H1 (cell line): Measurements from ENCODE around the gene ATP11A. TPM values are rescaled to one million over a fixed set of nuclear protein-coding genes. Genes with fewer than 3 reads are reported as not detected.

Source experiments
- CTCF ChIA-PET: fragments of 300-600 bp; sonication (Branson Sonifier 250); formaldehyde crosslinking; loops from one replicate; lab custom pipeline; 2021; ENCODE audit not compliant: partially characterized antibody; lab: Charles Lee
- POLR2A ChIA-PET: fragments of 300-600 bp; sonication (Branson Sonifier 250); formaldehyde crosslinking; loops from one replicate; lab custom pipeline; 2021; ENCODE audit warnings: inconsistent platforms; ENCODE audit not compliant: partially characterized antibody; lab: Charles Lee
- DNase-seq, 2 experiments: peaks; one replicate each; pipeline versions ENCODE4 v3.0.0 to v3.0.0-alpha.2; 2010 to 2022; ENCODE audit warnings: low spot score in 2 of 2, low read depth in 1 of 2, mixed read lengths in 1 of 2
- FAIRE-seq: peaks from 2 replicates; lab custom pipeline; 2011; peaks lifted over from hg19 to GRCh38; lab: Jason Lieb, UNC
- H2AFZ ChIP-seq: 2 replicates; pipeline ENCODE4 v1.8.1; 2012; ENCODE audit warnings: low read length, inconsistent platforms
- H2AK5ac ChIP-seq: 2 replicates; pipeline ENCODE4 v1.6.1; 2013; ENCODE audit warnings: low read depth, low read length
- H2BK120ac ChIP-seq: replicated peaks from 2 replicates; pipeline ENCODE3; 2013; ENCODE audit warnings: low read depth, low read length, inconsistent platforms
- H2BK12ac ChIP-seq: 2 replicates; pipeline ENCODE4 v1.6.1; 2013; ENCODE audit warnings: low read depth, low read length
- H2BK15ac ChIP-seq: 2 replicates; pipeline ENCODE4 v1.6.1; 2013; ENCODE audit warnings: low read length
- H2BK20ac ChIP-seq: 2 replicates; pipeline ENCODE4 v1.6.1; 2013; ENCODE audit warnings: low read length
- H2BK5ac ChIP-seq: 2 replicates; pipeline ENCODE4 v1.6.1; 2013; ENCODE audit warnings: low read depth, low read length
- H3K14ac ChIP-seq: 2 replicates; pipeline ENCODE4 v1.6.1; 2013; ENCODE audit warnings: inconsistent platforms; ENCODE audit not compliant: insufficient read length
- H3K18ac ChIP-seq: 2 replicates; pipeline ENCODE4 v1.6.1; 2013; ENCODE audit warnings: low read length; ENCODE audit errors: extremely low read depth
- H3K23ac ChIP-seq: 2 replicates; pipeline ENCODE4 v1.6.1; 2013; ENCODE audit warnings: inconsistent platforms; ENCODE audit not compliant: insufficient read length
- H3K23me2 ChIP-seq: 2 replicates; pipeline ENCODE4 v1.6.1; 2013; ENCODE audit warnings: low read depth, low read length
- H3K27ac ChIP-seq: 2 replicates; pipeline ENCODE4 v1.6.1; 2011; ENCODE audit warnings: low read depth, low read length, inconsistent platforms
- H3K27me3 ChIP-seq, 4 experiments: replicated peaks in 1 of 4; 1 replicate in 1 of 4; 2 replicates in 3 of 4; pipeline versions ENCODE4 v1.6.1 to v1.8.1; 2011 to 2013; ENCODE audit warnings: low read length in 3 of 4, mild to moderate bottlenecking in 3 of 4, inconsistent platforms in 2 of 4, mixed read lengths in 2 of 4, moderate library complexity in 1 of 4; ENCODE audit not compliant: control insufficient read depth in 3 of 4, insufficient read depth in 3 of 4; ENCODE audit errors: extremely low read depth in 1 of 4
- H3K36me3 ChIP-seq, 4 experiments: 2 replicates each; pipeline versions ENCODE4 v1.6.1 to v1.8.1; 2011 to 2013; ENCODE audit warnings: mild to moderate bottlenecking in 4 of 4, low read length in 3 of 4, moderate library complexity in 2 of 4, control low read depth in 1 of 4, inconsistent platforms in 1 of 4; ENCODE audit not compliant: insufficient read depth in 4 of 4, control insufficient read depth in 2 of 4
- H3K4ac ChIP-seq: replicated peaks from 2 replicates; pipeline ENCODE3; 2013; ENCODE audit warnings: low read length, low read depth, mixed read lengths, inconsistent platforms; ENCODE audit not compliant: insufficient read length
- H3K4me1 ChIP-seq, 4 experiments: replicated peaks in 1 of 4; 1 replicate in 1 of 4; 2 replicates in 3 of 4; pipeline versions ENCODE4 v1.6.1 to v1.8.1; 2011 to 2013; ENCODE audit warnings: low read length in 3 of 4, inconsistent platforms in 2 of 4, mixed read lengths in 1 of 4; ENCODE audit not compliant: insufficient read depth in 4 of 4, control insufficient read depth in 3 of 4
- H3K4me2 ChIP-seq, 2 experiments: 2 replicates each; pipeline versions ENCODE4 v1.6.1 to v1.8.1; 2011 to 2013; ENCODE audit warnings: low read depth in 2 of 2, low read length in 2 of 2, control low read depth in 1 of 2, inconsistent platforms in 1 of 2, mild to moderate bottlenecking in 1 of 2; ENCODE audit not compliant: insufficient read depth in 1 of 2
- H3K4me3 ChIP-seq, 4 experiments: fragments of 200-600, 300-600 bp in 1 of 4; sonication (generic), shearing (Covaris generic), sonication (Bioruptor Twin) in 1 of 4; 2 replicates each; pipeline versions ENCODE4 v1.5.1 to v1.8.1; 2011 to 2016; ENCODE audit warnings: low read length in 4 of 4, low read depth in 3 of 4, control low read depth in 2 of 4, inconsistent platforms in 2 of 4, mild to moderate bottlenecking in 2 of 4, mixed read lengths in 1 of 4, moderate library complexity in 1 of 4; ENCODE audit not compliant: insufficient read depth in 2 of 4; ENCODE audit errors: extremely low read depth in 1 of 4
- H3K56ac ChIP-seq: replicated peaks from 2 replicates; pipeline ENCODE3; 2013; ENCODE audit warnings: low read depth, mild to moderate bottlenecking, mixed read lengths, low read length, inconsistent platforms; ENCODE audit not compliant: insufficient read length
- H3K79me1 ChIP-seq: 2 replicates; pipeline ENCODE4 v1.6.1; 2013; ENCODE audit warnings: low read depth, low read length, control low read depth
- H3K79me2 ChIP-seq, 2 experiments: 2 replicates each; pipeline versions ENCODE4 v1.6.1 to v1.8.1; 2012 to 2013; ENCODE audit warnings: low read length in 2 of 2, mild to moderate bottlenecking in 2 of 2, inconsistent platforms in 1 of 2; ENCODE audit not compliant: insufficient read depth in 2 of 2, control insufficient read depth in 1 of 2
- H3K9ac ChIP-seq, 4 experiments: replicated peaks in 1 of 4; 1 replicate in 1 of 4; 2 replicates in 3 of 4; pipeline versions ENCODE4 v1.6.1 to v1.8.1; 2011 to 2013; ENCODE audit warnings: low read depth in 3 of 4, low read length in 3 of 4, control low read depth in 2 of 4, mild to moderate bottlenecking in 2 of 4, moderate library complexity in 2 of 4, inconsistent platforms in 1 of 4; ENCODE audit errors: extremely low read depth in 1 of 4
- H3K9me3 ChIP-seq, 2 experiments: 2 replicates each; pipeline versions ENCODE4 v1.6.1 to v1.8.1; 2012 to 2013; ENCODE audit warnings: mild to moderate bottlenecking in 2 of 2, moderate library complexity in 2 of 2, control low read depth in 1 of 2, inconsistent platforms in 1 of 2, low read depth in 1 of 2, low read length in 1 of 2, mixed read lengths in 1 of 2; ENCODE audit not compliant: insufficient read depth in 2 of 2
- H4K20me1 ChIP-seq, 2 experiments: replicated peaks in 1 of 2; 2 replicates each; pipeline versions ENCODE3 to v1.8.1; 2011 to 2013; ENCODE audit warnings: inconsistent platforms in 2 of 2, low read length in 2 of 2, mild to moderate bottlenecking in 1 of 2; ENCODE audit not compliant: insufficient read depth in 2 of 2, control insufficient read depth in 1 of 2
- H4K5ac ChIP-seq: 2 replicates; pipeline ENCODE4 v1.6.1; 2013; ENCODE audit warnings: low read length, low read depth, mixed read lengths, inconsistent platforms; ENCODE audit not compliant: insufficient read length
- H4K8ac ChIP-seq: 2 replicates; pipeline ENCODE4 v1.8.0; 2013; ENCODE audit warnings: mild to moderate bottlenecking, moderate library complexity, low read length, inconsistent platforms; ENCODE audit not compliant: insufficient read depth; ENCODE audit errors: extremely low read depth
- H4K91ac ChIP-seq: replicated peaks from 2 replicates; pipeline ENCODE3; 2013; ENCODE audit warnings: low read length, mixed read lengths, inconsistent platforms; ENCODE audit not compliant: insufficient read length
- CBX8 ChIP-seq: fragments of 300-800, 300-1000 bp; sonication (generic); IDR thresholded peaks from 2 replicates; pipeline ENCODE4 v1.7.1; 2016; ENCODE audit warnings: low read depth, low read length, borderline replicate concordance
- CEBPB ChIP-seq: IDR thresholded peaks from 2 replicates; pipeline ENCODE4 v1.6.1; 2012; ENCODE audit warnings: low read depth, low read length
- CHD1 ChIP-seq: IDR thresholded peaks from 2 replicates; pipeline ENCODE4 v1.6.1; 2012; ENCODE audit warnings: low read depth, low read length, improper control_type of control experiment
- KDM5A ChIP-seq: fragments of 200-600 bp; IDR thresholded peaks from 2 replicates; pipeline ENCODE4 v1.7.1; 2012; ENCODE audit warnings: mild to moderate bottlenecking, low read length, inconsistent platforms, mixed read lengths
- NANOG ChIP-seq: IDR thresholded peaks from 2 replicates; pipeline ENCODE4 v1.6.1; 2011; ENCODE audit warnings: low read length, low read depth, mild to moderate bottlenecking, inconsistent platforms; ENCODE audit not compliant: insufficient read depth, poor library complexity, severe bottlenecking
- NRF1 ChIP-seq: IDR thresholded peaks from 2 replicates; pipeline ENCODE4 v1.6.1; 2011; ENCODE audit warnings: mild to moderate bottlenecking, low read depth, low read length, improper control_type of control experiment
- SRF ChIP-seq: IDR thresholded peaks from 2 replicates; pipeline ENCODE4 v1.6.1; 2011; ENCODE audit warnings: mild to moderate bottlenecking, low read depth, low read length, moderate library complexity
- TEAD4 ChIP-seq: IDR thresholded peaks from 2 replicates; pipeline ENCODE4 v1.6.1; 2012; ENCODE audit warnings: low read depth, low read length, inconsistent platforms, mixed read lengths
- WGBS, 2 experiments: shearing (Covaris generic) in 1 of 2; methylation state at CpG; one replicate each; pipeline versions ENCODE4 v1.1.6 to v1.1.7; 2013 to 2015; ENCODE audit warnings: low lambda C conversion rate in 2 of 2, mixed read lengths in 2 of 2, inconsistent platforms in 1 of 2, low coverage in 1 of 2, missing lambda C conversion rate in 1 of 2; ENCODE audit not compliant: insufficient replicate concordance in 2 of 2, insufficient coverage in 1 of 2, insufficient read length in 1 of 2; ENCODE audit errors: extremely low coverage in 1 of 2, missing lambda C conversion rate in 1 of 2; 5-methylcytosine and 5-hydroxymethylcytosine counted together
- polyA plus RNA-seq, 7 experiments: library from polyadenylated mRNA; depleted of rRNA in 3 of 7; stranded (reverse) in 5 of 7; unstranded in 2 of 7; fragments of >200 nt in 5 of 7; fragments of 200-250 nt in 2 of 7; gene quantifications; 1 replicate in 5 of 7; 2 replicates in 1 of 7; 4 replicates in 1 of 7; pipeline versions ENCODE4 v1.2.1 to v1.2.3, GENCODE V29; 2011 to 2013; ENCODE audit warnings: missing spikeins in 2 of 7, mixed read lengths in 2 of 7
- total RNA-seq: library from RNA; stranded (reverse); fragmentation: NEBNext Ultra II Directional; extraction: Animal tissue kit (Norgen Biotek cat#: 25700); gene quantifications from 2 replicates; pipeline ENCODE4 v1.2.1, GENCODE V29; 2021
- TF ChIP-seq, protein P1 (sequence below): IDR thresholded peaks from 2 replicates; pipeline ENCODE4 v1.6.1; 2011; ENCODE audit warnings: low read depth, mild to moderate bottlenecking, low read length; ENCODE audit not compliant: insufficient read depth
- TF ChIP-seq, protein P2 (sequence below): IDR thresholded peaks from 2 replicates; pipeline ENCODE4 v1.6.1; 2012; ENCODE audit warnings: inconsistent platforms

The ATP11A gene
- total and polyA plus RNA-seq, 2 of the 8 experiments (the other 6 are each of a cell fraction or from before 2014, with no cell fraction given): 28.8 to 72.9 TPM

DNA sequence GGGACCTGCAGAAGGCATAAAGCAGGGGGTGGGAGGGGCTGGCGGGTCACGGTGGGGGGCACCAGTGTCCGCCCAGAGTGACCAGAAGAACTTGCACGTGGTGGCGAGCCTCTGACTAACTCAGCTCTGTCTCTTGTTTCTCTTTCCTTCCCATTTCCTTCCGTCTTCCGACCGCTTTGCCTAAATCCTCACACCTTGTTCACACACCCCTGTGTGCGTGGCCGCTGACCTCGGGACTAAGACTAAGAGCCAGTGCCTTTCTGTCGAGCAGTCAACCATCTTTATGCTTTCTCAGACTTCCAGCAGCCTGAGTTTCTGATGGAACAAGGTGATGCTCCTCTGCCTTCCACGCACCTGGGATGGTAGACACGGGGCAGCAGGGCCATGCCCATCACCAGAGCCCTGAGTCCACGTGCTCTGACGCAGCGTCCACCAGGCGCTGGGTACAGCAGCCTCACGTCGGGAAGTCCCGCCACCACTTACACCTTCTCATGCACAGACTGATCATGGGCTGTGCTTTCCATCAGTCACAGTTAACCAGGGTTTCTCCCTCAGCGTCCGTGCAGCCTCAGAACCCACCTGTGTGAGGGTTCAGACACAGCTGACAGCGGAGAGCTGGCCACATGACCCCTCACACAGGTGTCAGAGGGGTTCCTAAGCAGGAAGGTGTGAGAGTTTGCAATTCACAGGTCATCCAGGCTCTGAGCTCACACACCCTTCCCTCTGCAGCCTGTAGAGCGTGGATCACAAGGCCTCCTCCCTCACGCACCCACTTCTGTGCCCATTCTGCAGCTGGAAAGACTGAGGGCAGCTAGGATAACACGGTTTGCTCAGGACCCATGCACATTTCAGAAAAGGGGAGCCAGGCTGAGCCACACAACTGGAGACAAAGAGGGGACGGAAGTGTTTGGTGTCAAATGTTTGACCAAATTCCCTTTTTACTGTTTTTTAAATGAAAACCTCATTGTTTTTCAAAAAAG, 188.4 kb downstream of the ATP11A start:
- no peak for DNase-seq
- no peak overlapping the region for H3K27ac ChIP-seq
- H3K23ac ChIP-seq: no peak overlapping the region
- no peak for FAIRE-seq
- no peak overlapping the region for H2AFZ ChIP-seq
- no peak overlapping the region for H3K18ac ChIP-seq
- H3K79me2 ChIP-seq: no peaks in the 10 kb centered on the region
- H4K20me1 ChIP-seq: peaks cover 0 to 3% of the 10 kb centered on the region in 2 experiments
- no peak overlapping the region for H2BK120ac ChIP-seq
- H2BK20ac ChIP-seq: no peak overlapping the region
- H3K9me3 ChIP-seq: no peaks in the 10 kb centered on the region
- H3K4me3 ChIP-seq: no peak overlapping the region
- H2AK5ac ChIP-seq: no peak overlapping the region
- no peak overlapping the region for H4K91ac ChIP-seq
- peaks cover under 1% of the 10 kb centered on the region; the same call in 1 of the 2 replicates for H3K23me2 ChIP-seq
- H2BK15ac ChIP-seq: no peak overlapping the region
- no peak overlapping the region for H3K14ac ChIP-seq
- TF ChIP-seq, protein P1, sequence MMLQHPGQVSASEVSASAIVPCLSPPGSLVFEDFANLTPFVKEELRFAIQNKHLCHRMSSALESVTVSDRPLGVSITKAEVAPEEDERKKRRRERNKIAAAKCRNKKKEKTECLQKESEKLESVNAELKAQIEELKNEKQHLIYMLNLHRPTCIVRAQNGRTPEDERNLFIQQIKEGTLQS: no peak
- TF ChIP-seq NRF1: no peak
- no peak for TF ChIP-seq CBX8
- no peak for TF ChIP-seq TEAD4
- TF ChIP-seq, protein P2, sequence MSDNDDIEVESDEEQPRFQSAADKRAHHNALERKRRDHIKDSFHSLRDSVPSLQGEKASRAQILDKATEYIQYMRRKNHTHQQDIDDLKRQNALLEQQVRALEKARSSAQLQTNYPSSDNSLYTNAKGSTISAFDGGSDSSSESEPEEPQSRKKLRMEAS: no peak
- no peak for TF ChIP-seq CHD1
- TF ChIP-seq NANOG: no peak
- no peak for TF ChIP-seq SRF
- TF ChIP-seq KDM5A: no peak
- no peak for TF ChIP-seq CEBPB
- H3K4ac ChIP-seq: no peak overlapping the region
- H4K5ac ChIP-seq: no peak overlapping the region
- no peak overlapping the region for H3K9ac ChIP-seq
- no peak overlapping the region for H2BK5ac ChIP-seq
- peak overlapping the region; percentile 38 for H4K8ac ChIP-seq
- H3K27me3 ChIP-seq: no peaks in the 10 kb centered on the region
- ChIA-PET CTCF (interaction anchor here (0.7 kb wide), 1 partner anchor 20 kb away, joined by 4 read pairs; no protein-coding TSS in a partner anchor), POLR2A (no interaction called here)
- no peak overlapping the region for H3K56ac ChIP-seq
- H3K79me1 ChIP-seq: no peaks in the 10 kb centered on the region; the same call in 1 of the 2 replicates
- 0 out of 7 replicates have a peak, but pooled peaks cover 0 to 4% (median under 1%) of the 10 kb centered on the region in 4 experiments for H3K4me1 ChIP-seq
- peaks cover 2 to 27% (median 12%) of the 10 kb centered on the region in 4 experiments for H3K36me3 ChIP-seq
- WGBS, 2 experiments: 92 to 100% methylated on average over 2 to 26 of the region's 28 CpGs
- no peak overlapping the region for H3K4me2 ChIP-seq
- H2BK12ac ChIP-seq: no peak overlapping the region
